Liver (tissue), 9 donors: Measurements from ENCODE around the gene F13A1. TPM values are rescaled to one million over a fixed set of nuclear protein-coding genes. Genes with fewer than 3 reads are reported as not detected.
A peak's percentile ranks its signal among the peaks of the same experiment; 100 is the strongest.

Experiments
- DNase-seq: peaks from one replicate; pipeline ENCODE4 v3.0.0-alpha.2; 2017; ENCODE audit warnings: low spot score
- H3K27ac ChIP-seq, 2 donors: one replicate each; pipeline ENCODE4 v1.7.0; 2013; ENCODE audit warnings: inconsistent platforms in 2 of 2, low read length in 2 of 2, control low read depth in 1 of 2, low read depth in 1 of 2, mild to moderate bottlenecking in 1 of 2
- H3K27me3 ChIP-seq, 4 donors: one replicate each; pipeline versions ENCODE4 v1.6.1 to v1.7.0; 2013; ENCODE audit warnings: low read length in 3 of 4, inconsistent platforms in 1 of 4, mild to moderate bottlenecking in 1 of 4, moderate library complexity in 1 of 4; ENCODE audit not compliant: control insufficient read depth in 4 of 4, insufficient read depth in 4 of 4
- H3K36me3 ChIP-seq, 4 donors: one replicate each; pipeline versions ENCODE4 v1.6.1 to v1.7.0; 2013; ENCODE audit warnings: low read length in 3 of 4, mild to moderate bottlenecking in 3 of 4, low read depth in 1 of 4, moderate library complexity in 1 of 4; ENCODE audit not compliant: control insufficient read depth in 4 of 4, insufficient read depth in 3 of 4
- H3K4me1 ChIP-seq, 4 donors: one replicate each; pipeline versions ENCODE4 v1.6.1 to v1.7.0; 2013; ENCODE audit warnings: low read length in 3 of 4, mild to moderate bottlenecking in 3 of 4, moderate library complexity in 1 of 4; ENCODE audit not compliant: control insufficient read depth in 4 of 4, insufficient read depth in 4 of 4
- H3K4me3 ChIP-seq, 3 donors: one replicate each; pipeline versions ENCODE4 v1.6.1 to v1.7.0; 2013; ENCODE audit warnings: low read length in 3 of 3, control low read depth in 1 of 3, low read depth in 1 of 3, mild to moderate bottlenecking in 1 of 3
- H3K9ac ChIP-seq, 2 donors: one replicate each; pipeline ENCODE4 v1.7.0; 2013; ENCODE audit warnings: low read length in 2 of 2, mild to moderate bottlenecking in 2 of 2, moderate library complexity in 2 of 2, control low read depth in 1 of 2, low read depth in 1 of 2
- H3K9me3 ChIP-seq, 4 donors: one replicate each; pipeline versions ENCODE4 v1.6.1 to v1.7.0; 2013; ENCODE audit warnings: low read length in 3 of 4; ENCODE audit not compliant: control insufficient read depth in 4 of 4
- EGR1 ChIP-seq, 2 donors: IDR thresholded peaks; 2 replicates each; pipeline ENCODE4 v1.6.1; 2016 to 2018; ENCODE audit warnings: antibody characterized with exemption in 2 of 2, low read depth in 2 of 2
- FOXA1 ChIP-seq: IDR thresholded peaks from 2 replicates; pipeline ENCODE4 v1.6.1; 2016; ENCODE audit warnings: antibody characterized with exemption
- FOXA2 ChIP-seq: IDR thresholded peaks from 2 replicates; pipeline ENCODE4 v1.6.1; 2016; ENCODE audit warnings: antibody characterized with exemption
- GABPA ChIP-seq, 2 donors: IDR thresholded peaks in 1 of 2; conservative IDR thresholded peaks in 1 of 2; 2 replicates each; pipeline ENCODE4 v1.6.1; 2016; ENCODE audit warnings: antibody characterized with exemption in 2 of 2, mild to moderate bottlenecking in 1 of 2, moderate library complexity in 1 of 2
- HNF4A ChIP-seq, 2 donors: conservative IDR thresholded peaks; 2 replicates each; pipeline ENCODE4 v1.6.1; 2016; ENCODE audit warnings: antibody characterized with exemption in 2 of 2, mild to moderate bottlenecking in 2 of 2
- HNF4G ChIP-seq: IDR thresholded peaks from 2 replicates; pipeline ENCODE4 v1.6.1; 2016; ENCODE audit warnings: antibody characterized with exemption
- NR2F2 ChIP-seq: IDR thresholded peaks from 2 replicates; pipeline ENCODE4 v1.6.1; 2016; ENCODE audit warnings: antibody characterized with exemption
- RAD21 ChIP-seq, 2 donors: IDR thresholded peaks; 2 replicates each; pipeline ENCODE4 v1.6.1; 2016; ENCODE audit warnings: antibody characterized with exemption in 2 of 2, mild to moderate bottlenecking in 2 of 2
- RXRA ChIP-seq, 2 donors: IDR thresholded peaks; 2 replicates each; pipeline ENCODE4 v1.6.1; 2017 to 2018; ENCODE audit warnings: antibody characterized with exemption in 2 of 2, mild to moderate bottlenecking in 1 of 2
- SP1 ChIP-seq: IDR thresholded peaks from 2 replicates; pipeline ENCODE4 v1.6.1; 2018; ENCODE audit warnings: antibody characterized with exemption, mild to moderate bottlenecking
- TAF1 ChIP-seq: conservative IDR thresholded peaks from 2 replicates; pipeline ENCODE4 v1.6.1; 2016; ENCODE audit warnings: antibody characterized with exemption, mild to moderate bottlenecking
- YY1 ChIP-seq: IDR thresholded peaks from 2 replicates; pipeline ENCODE4 v1.6.1; 2016; ENCODE audit warnings: antibody characterized with exemption, mild to moderate bottlenecking
- WGBS: extraction: QIAGEN DNeasy Blood & Tissue Kit; methylation state at CpG from one replicate; pipeline ENCODE4 v1.1.7; 2013; 5-methylcytosine and 5-hydroxymethylcytosine counted together
- polyA plus RNA-seq, 2 donors: library from polyadenylated mRNA; stranded (reverse) in 1 of 2; unstranded in 1 of 2; fragments of 200-250 nt in 1 of 2; fragments of >200 nt in 1 of 2; fragmentation: Nextera tagmentation in 1 of 2; extraction: Ambion mirVana in 1 of 2; gene quantifications; one replicate each; pipeline versions ENCODE4 v1.2.1 to v1.2.3, GENCODE V29; 2013 to 2015
- total RNA-seq, 2 donors: library from RNA; depleted of rRNA; stranded (reverse); fragments of >200 nt; gene quantifications; one replicate each; pipeline ENCODE4 v1.2.3, GENCODE V29; 2014
- TF ChIP-seq, protein P1 (sequence below): IDR thresholded peaks from 2 replicates; pipeline ENCODE4 v1.6.1; 2016; ENCODE audit warnings: antibody characterized with exemption
- TF ChIP-seq, protein P2 (sequence below): fragments of 150-350 bp; IDR thresholded peaks from 2 replicates; pipeline ENCODE4 v1.5.1; 2017; ENCODE audit warnings: improper control_type of control experiment, low read depth, low read length; ENCODE audit not compliant: missing input control
- TF ChIP-seq, protein P3 (sequence below): IDR thresholded peaks from 2 replicates; pipeline ENCODE4 v1.6.1; 2016; ENCODE audit warnings: antibody characterized with exemption
- TF ChIP-seq, protein P4 (sequence below): IDR thresholded peaks from 2 replicates; pipeline ENCODE4 v1.6.1; 2016; ENCODE audit warnings: antibody characterized with exemption, mild to moderate bottlenecking
- donor health status: healthy.
- donor health status: healthy.
- donor health status: healthy.
- donor health status: healthy.
- donor health status: healthy.

F13A1 gene
- total and polyA plus RNA-seq, 4 donors, result 0.46 to 18.3 (median 5.1) TPM

DNA sequence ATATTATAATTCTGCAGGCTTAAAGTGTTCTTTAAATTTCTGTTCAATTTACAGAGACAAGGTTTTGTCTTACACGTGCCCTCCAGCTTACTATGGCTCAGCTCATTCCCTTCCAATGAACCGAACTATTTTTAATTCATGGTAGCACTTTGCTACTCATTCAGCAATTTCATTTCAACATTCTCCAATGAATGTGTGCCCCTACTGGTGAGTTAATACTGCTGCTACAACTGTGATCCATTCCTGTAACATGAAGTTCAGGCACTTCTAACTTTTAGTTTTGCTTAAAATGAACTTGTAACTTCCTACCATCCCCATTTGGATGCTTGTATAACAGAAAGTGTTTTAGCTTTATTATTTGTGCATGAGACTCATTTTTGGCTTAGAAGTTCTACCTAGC, 99.7 kb downstream of the F13A1 start:
- Histone ChIP-seq H3K27me3 (peaks cover 0 to 2% (median 0%) of the 10 kb centered on the region in 4 donors), H3K9me3 (no peaks in the 10 kb centered on the region), H3K4me3 (no peak overlapping the region), H3K27ac (no peak overlapping the region), H3K36me3 (no peaks in the 10 kb centered on the region), H3K9ac (no peak overlapping the region), H3K4me1 (no peaks in the 10 kb centered on the region)
- 76% methylated on average over 2 of the region's 2 CpGs for WGBS
- DNase-seq, result no peak
- TF ChIP-seq FOXA2 (no peak), NR2F2 (no peak), GABPA (IDR thresholded peaks at IDR 0.05 in 1 of 2, conservative IDR thresholded peaks at IDR 0.05 in 1 of 2) (no peak), RAD21 (IDR thresholded peaks at IDR 0.05) (peak; percentile 27 to 34), HNF4A (conservative IDR thresholded peaks at IDR 0.05) (no peak)
- TF ChIP-seq, protein P1, sequence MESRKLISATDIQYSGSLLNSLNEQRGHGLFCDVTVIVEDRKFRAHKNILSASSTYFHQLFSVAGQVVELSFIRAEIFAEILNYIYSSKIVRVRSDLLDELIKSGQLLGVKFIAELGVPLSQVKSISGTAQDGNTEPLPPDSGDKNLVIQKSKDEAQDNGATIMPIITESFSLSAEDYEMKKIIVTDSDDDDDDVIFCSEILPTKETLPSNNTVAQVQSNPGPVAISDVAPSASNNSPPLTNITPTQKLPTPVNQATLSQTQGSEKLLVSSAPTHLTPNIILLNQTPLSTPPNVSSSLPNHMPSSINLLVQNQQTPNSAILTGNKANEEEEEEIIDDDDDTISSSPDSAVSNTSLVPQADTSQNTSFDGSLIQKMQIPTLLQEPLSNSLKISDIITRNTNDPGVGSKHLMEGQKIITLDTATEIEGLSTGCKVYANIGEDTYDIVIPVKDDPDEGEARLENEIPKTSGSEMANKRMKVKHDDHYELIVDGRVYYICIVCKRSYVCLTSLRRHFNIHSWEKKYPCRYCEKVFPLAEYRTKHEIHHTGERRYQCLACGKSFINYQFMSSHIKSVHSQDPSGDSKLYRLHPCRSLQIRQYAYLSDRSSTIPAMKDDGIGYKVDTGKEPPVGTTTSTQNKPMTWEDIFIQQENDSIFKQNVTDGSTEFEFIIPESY, result no peak
- TF ChIP-seq, protein P2, sequence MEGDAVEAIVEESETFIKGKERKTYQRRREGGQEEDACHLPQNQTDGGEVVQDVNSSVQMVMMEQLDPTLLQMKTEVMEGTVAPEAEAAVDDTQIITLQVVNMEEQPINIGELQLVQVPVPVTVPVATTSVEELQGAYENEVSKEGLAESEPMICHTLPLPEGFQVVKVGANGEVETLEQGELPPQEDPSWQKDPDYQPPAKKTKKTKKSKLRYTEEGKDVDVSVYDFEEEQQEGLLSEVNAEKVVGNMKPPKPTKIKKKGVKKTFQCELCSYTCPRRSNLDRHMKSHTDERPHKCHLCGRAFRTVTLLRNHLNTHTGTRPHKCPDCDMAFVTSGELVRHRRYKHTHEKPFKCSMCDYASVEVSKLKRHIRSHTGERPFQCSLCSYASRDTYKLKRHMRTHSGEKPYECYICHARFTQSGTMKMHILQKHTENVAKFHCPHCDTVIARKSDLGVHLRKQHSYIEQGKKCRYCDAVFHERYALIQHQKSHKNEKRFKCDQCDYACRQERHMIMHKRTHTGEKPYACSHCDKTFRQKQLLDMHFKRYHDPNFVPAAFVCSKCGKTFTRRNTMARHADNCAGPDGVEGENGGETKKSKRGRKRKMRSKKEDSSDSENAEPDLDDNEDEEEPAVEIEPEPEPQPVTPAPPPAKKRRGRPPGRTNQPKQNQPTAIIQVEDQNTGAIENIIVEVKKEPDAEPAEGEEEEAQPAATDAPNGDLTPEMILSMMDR, result peak; percentile 20

DNA sequence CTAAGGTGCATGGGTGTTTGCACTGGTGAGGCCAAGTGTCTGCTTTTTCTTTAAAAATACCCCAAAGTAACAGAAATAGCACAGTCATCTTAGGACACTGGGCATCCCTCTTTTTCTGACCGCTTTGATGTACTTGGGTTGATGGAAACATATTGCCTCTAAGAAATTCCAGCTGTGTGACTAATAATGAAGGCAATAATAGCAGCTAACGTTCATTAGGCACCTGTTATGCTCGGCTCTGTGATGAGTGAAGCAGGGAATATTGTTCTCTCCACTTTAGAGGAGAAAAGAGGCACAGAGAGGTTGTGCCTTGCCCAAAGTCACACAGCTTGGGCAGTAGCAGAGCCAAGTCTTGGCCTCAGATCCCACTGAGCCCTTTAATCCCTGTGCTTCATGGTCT, 100.7 kb downstream of the F13A1 start:
- TF ChIP-seq, protein P3, sequence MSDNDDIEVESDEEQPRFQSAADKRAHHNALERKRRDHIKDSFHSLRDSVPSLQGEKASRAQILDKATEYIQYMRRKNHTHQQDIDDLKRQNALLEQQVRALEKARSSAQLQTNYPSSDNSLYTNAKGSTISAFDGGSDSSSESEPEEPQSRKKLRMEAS, result no peak
- no peak for TF ChIP-seq YY1
- TF ChIP-seq HNF4G, result no peak
- TF ChIP-seq EGR1 (IDR thresholded peaks at IDR 0.05; ENCODE audit: low read depth in 2 of 2), result no peak
- TF ChIP-seq, protein P4, sequence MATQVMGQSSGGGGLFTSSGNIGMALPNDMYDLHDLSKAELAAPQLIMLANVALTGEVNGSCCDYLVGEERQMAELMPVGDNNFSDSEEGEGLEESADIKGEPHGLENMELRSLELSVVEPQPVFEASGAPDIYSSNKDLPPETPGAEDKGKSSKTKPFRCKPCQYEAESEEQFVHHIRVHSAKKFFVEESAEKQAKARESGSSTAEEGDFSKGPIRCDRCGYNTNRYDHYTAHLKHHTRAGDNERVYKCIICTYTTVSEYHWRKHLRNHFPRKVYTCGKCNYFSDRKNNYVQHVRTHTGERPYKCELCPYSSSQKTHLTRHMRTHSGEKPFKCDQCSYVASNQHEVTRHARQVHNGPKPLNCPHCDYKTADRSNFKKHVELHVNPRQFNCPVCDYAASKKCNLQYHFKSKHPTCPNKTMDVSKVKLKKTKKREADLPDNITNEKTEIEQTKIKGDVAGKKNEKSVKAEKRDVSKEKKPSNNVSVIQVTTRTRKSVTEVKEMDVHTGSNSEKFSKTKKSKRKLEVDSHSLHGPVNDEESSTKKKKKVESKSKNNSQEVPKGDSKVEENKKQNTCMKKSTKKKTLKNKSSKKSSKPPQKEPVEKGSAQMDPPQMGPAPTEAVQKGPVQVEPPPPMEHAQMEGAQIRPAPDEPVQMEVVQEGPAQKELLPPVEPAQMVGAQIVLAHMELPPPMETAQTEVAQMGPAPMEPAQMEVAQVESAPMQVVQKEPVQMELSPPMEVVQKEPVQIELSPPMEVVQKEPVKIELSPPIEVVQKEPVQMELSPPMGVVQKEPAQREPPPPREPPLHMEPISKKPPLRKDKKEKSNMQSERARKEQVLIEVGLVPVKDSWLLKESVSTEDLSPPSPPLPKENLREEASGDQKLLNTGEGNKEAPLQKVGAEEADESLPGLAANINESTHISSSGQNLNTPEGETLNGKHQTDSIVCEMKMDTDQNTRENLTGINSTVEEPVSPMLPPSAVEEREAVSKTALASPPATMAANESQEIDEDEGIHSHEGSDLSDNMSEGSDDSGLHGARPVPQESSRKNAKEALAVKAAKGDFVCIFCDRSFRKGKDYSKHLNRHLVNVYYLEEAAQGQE, result no peak
- no peak for TF ChIP-seq GABPA (IDR thresholded peaks at IDR 0.05 in 1 of 2, conservative IDR thresholded peaks at IDR 0.05 in 1 of 2)
- no peak for TF ChIP-seq RXRA (IDR thresholded peaks at IDR 0.05)
- TF ChIP-seq RAD21 (IDR thresholded peaks at IDR 0.05), result no peak
- TF ChIP-seq SP1, result no peak
- TF ChIP-seq FOXA1, result no peak
- TF ChIP-seq TAF1, result no peak
- no peak for TF ChIP-seq NR2F2
- no peak for DNase-seq
- Histone ChIP-seq H3K27ac (no peak overlapping the region), H3K27me3 (peaks cover 0 to 2% (median 0%) of the 10 kb centered on the region in 4 donors), H3K9ac (no peak overlapping the region), H3K9me3 (no peaks in the 10 kb centered on the region), H3K4me1 (no peaks in the 10 kb centered on the region), H3K36me3 (no peaks in the 10 kb centered on the region), H3K4me3 (no peak overlapping the region)
- WGBS, result 72% methylated on average over 3 of the region's 3 CpGs
